Vagina (tissue), 2 donors: ENCODE data around the gene TRANK1. TPM values are rescaled to one million over a fixed set of nuclear protein-coding genes. Genes with fewer than 3 reads are reported as not detected.

Experiments
- DNase-seq, 2 donors: peaks; one replicate each; pipeline ENCODE4 v3.0.0-alpha.2; 2017; ENCODE audit errors: extremely low spot score in 2 of 2
- H3K27ac ChIP-seq: fragments of 200-600 bp; sonication (generic); one replicate; pipeline ENCODE4 v1.5.1; 2019
- H3K27me3 ChIP-seq: fragments of 200-600 bp; sonication (generic); one replicate; pipeline ENCODE4 v1.5.1; 2019
- H3K36me3 ChIP-seq, 2 donors: fragments of 200-600 bp; sonication (generic); one replicate each; pipeline ENCODE4 v1.5.1; 2017 to 2019
- H3K4me1 ChIP-seq: fragments of 200-600 bp; sonication (generic); one replicate; pipeline ENCODE4 v1.5.1; 2019
- H3K4me3 ChIP-seq, 2 donors: fragments of 200-600 bp; sonication (generic); 1 replicate in 1 of 2; 2 replicates in 1 of 2; pipeline ENCODE4 v1.5.1; 2016 to 2019
- H3K9me3 ChIP-seq: fragments of 200-600 bp; sonication (generic); one replicate; pipeline ENCODE4 v1.5.1; 2019
- POLR2A ChIP-seq, 2 donors: fragments of 450-650 bp; IDR thresholded peaks; one replicate each; pipeline ENCODE4 v1.6.1; 2017; ENCODE audit warnings: antibody characterized with exemption in 2 of 2, mild to moderate bottlenecking in 2 of 2, moderate library complexity in 2 of 2
- POLR2AphosphoS5 ChIP-seq, 2 donors: sonication (generic); formaldehyde crosslinking; IDR thresholded peaks; one replicate each; pipeline ENCODE4 v1.9.0; 2017; ENCODE audit warnings: antibody characterized with exemption in 2 of 2, mild to moderate bottlenecking in 2 of 2, low read depth in 1 of 2; ENCODE audit not compliant: insufficient read depth in 1 of 2
- intact Hi-C: fragments of 100-400 bp; cut with DNase I; formaldehyde crosslinking; loops from one replicate; pipeline ENCODE4 v1.15.1; 2023
- total RNA-seq: library from RNA; depleted of rRNA; stranded (reverse); fragments of >200 nt; gene quantifications from one replicate; pipeline ENCODE4 v1.2.3, GENCODE V29; 2016
- TF ChIP-seq, protein P1 (sequence below), 3 experiments: fragments of 450-650 bp in 2 of 3; fragments of 200-600 bp in 1 of 3; sonication (generic) in 1 of 3; IDR thresholded peaks; one replicate each; pipeline ENCODE4 v1.5.1; 2017 to 2019; ENCODE audit warnings: antibody characterized with exemption in 3 of 3, mild to moderate bottlenecking in 2 of 3, moderate library complexity in 2 of 3

TRANK1 gene
- total RNA-seq, 1 donor from 2014 or later = 17.7 TPM

DNA sequence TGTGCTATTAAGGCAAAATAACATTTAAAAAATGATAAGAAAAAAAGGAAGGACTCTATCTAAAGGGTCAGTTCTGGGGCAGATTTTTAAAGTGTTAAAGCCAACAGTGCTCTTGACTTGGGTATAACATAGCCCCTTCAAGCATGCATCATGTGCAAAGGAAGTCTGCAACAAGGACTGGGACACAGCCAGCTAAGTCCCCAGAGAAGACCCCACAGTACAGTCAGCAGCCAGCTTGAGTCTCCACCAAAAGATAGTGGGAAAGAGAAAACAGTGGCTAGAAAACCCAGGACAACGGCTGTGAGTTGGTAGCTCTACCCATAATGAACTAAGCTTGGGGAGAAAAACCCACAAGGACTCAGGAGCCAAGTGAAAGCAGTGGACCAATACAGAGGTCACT lies 94.1 kb downstream of the TRANK1 start:
- no peaks in the 10 kb centered on the region for H3K27me3 ChIP-seq
- DNase-seq = no peak
- H3K4me1 ChIP-seq = no peaks in the 10 kb centered on the region
- H3K27ac ChIP-seq = no peak overlapping the region
- TF ChIP-seq POLR2AphosphoS5 (IDR thresholded peaks at IDR 0.05; ENCODE audit: insufficient read depth in 1 of 2, low read depth in 1 of 2) (no peak), POLR2A (IDR thresholded peaks at IDR 0.05) (no peak)
- no peak overlapping the region for H3K4me3 ChIP-seq
- H3K9me3 ChIP-seq = no peaks in the 10 kb centered on the region
- intact Hi-C loops = no loop called here
- H3K36me3 ChIP-seq = peaks cover 0 to 32% of the 10 kb centered on the region in 2 donors

DNA sequence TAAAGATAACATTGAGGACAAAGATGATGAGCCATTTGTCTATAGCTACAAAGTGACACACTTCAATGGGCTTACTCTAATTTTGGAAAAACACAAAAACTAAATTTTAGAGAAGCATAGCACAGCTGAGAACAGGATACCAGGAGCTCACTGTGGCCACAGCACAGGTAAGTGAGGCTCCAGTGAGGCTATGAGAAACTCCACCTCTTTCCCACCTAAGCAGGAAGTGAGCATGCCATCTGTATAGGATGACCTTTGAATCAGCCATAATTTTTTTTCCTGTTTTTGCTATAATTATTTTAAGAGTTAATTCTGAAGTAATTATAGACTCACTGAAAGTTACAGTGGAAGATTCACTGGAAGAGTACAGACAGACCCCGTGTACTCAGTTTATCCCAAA lies 98.4 kb downstream of the TRANK1 start:
- Histone ChIP-seq H3K36me3 (peaks cover 0 to 45% of the 10 kb centered on the region in 2 donors), H3K9me3 (no peaks in the 10 kb centered on the region), H3K4me1 (no peaks in the 10 kb centered on the region), H3K27me3 (no peaks in the 10 kb centered on the region), H3K4me3 (no peak overlapping the region), H3K27ac (no peak overlapping the region)
- intact Hi-C loops = no loop called here
- TF ChIP-seq POLR2A (IDR thresholded peaks at IDR 0.05) (no peak), POLR2AphosphoS5 (IDR thresholded peaks at IDR 0.05; ENCODE audit: insufficient read depth in 1 of 2, low read depth in 1 of 2) (no peak)
- TF ChIP-seq, protein P1, sequence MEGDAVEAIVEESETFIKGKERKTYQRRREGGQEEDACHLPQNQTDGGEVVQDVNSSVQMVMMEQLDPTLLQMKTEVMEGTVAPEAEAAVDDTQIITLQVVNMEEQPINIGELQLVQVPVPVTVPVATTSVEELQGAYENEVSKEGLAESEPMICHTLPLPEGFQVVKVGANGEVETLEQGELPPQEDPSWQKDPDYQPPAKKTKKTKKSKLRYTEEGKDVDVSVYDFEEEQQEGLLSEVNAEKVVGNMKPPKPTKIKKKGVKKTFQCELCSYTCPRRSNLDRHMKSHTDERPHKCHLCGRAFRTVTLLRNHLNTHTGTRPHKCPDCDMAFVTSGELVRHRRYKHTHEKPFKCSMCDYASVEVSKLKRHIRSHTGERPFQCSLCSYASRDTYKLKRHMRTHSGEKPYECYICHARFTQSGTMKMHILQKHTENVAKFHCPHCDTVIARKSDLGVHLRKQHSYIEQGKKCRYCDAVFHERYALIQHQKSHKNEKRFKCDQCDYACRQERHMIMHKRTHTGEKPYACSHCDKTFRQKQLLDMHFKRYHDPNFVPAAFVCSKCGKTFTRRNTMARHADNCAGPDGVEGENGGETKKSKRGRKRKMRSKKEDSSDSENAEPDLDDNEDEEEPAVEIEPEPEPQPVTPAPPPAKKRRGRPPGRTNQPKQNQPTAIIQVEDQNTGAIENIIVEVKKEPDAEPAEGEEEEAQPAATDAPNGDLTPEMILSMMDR (IDR thresholded peaks at IDR 0.05) = no peak
- DNase-seq = no peak

DNA sequence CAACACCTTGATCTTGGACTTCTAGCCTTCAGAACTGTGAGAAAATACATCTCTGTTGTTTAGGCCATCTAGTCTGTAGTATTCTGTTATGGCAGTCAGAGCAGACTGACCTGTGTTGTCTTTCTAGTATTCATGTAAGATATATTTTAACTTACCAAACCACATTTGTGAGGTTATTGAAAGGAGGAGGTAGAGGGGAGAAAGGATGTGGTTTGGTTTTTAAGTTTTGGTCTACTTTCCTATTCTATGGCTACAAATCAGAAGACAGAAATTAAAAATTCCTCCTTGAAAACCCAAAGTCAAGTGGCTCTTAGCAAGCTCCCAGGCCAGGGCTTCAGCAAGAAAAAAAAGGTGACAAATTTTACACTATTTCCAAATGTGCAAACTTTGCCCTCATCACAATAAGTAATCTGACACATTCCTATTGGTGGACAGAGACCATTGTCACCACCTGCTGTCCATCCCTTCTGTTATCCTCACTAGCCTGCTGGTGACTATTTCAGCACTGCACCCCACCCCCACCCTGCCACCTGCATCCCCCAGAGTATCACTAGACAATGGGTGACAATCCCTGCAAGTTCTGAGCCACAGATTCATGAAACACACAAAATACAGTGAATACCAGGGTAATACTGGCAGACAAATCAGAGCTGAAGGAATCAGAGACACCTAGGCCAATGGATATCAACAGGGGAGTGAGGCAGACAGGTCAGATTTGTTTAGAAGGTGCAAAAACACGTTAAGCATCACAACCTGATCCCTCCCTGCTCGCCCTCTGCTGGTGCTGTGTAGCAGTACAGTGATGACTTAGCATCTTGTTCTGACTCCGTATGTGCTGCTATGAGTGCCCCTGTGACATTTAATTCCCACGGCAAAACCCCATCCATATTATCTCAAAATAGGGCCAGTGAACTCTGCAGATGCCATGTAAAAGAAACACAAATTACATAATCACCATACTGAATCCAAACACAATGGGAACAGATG lies 101.5 kb downstream of the TRANK1 start:
- H3K9me3 ChIP-seq = no peaks in the 10 kb centered on the region
- H3K36me3 ChIP-seq = peaks cover 0 to 46% of the 10 kb centered on the region in 2 donors
- H3K4me1 ChIP-seq = no peaks in the 10 kb centered on the region
- no peak overlapping the region for H3K4me3 ChIP-seq
- H3K27me3 ChIP-seq = no peaks in the 10 kb centered on the region
- no peak overlapping the region for H3K27ac ChIP-seq
- TF ChIP-seq, protein P1 (IDR thresholded peaks at IDR 0.05) = peak in 1 of 3 experiments; percentile 13
- no peak for TF ChIP-seq POLR2A (IDR thresholded peaks at IDR 0.05)
- TF ChIP-seq POLR2AphosphoS5 (IDR thresholded peaks at IDR 0.05; ENCODE audit: insufficient read depth in 1 of 2, low read depth in 1 of 2) = no peak
- no peak for DNase-seq
- intact Hi-C loops = no loop called here

DNA sequence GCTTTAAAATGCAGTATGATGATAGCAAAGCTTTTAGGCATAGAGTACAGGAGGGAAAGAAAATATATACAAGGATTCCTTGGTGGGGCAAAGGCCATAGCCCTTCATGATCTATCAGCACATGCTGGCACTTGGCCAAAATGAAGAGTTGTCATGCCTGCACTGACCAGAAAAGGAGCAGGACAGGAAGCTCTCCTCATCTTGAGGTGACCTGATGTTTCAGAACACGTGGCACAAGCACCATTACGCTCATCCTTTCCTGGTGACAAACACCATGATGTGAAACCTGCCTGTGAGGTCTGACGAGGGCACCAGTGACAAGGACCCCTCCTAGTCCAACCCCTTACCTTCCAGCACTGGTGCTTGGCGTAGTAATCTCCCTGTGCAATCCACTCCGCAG lies 102.6 kb downstream of the TRANK1 start:
- H3K27me3 ChIP-seq = no peaks in the 10 kb centered on the region
- H3K27ac ChIP-seq = no peak overlapping the region
- no peak overlapping the region for H3K4me3 ChIP-seq
- TF ChIP-seq POLR2AphosphoS5 (IDR thresholded peaks at IDR 0.05; ENCODE audit: insufficient read depth in 1 of 2, low read depth in 1 of 2) (no peak), POLR2A (IDR thresholded peaks at IDR 0.05) (no peak)
- TF ChIP-seq, protein P1 (IDR thresholded peaks at IDR 0.05) = no peak
- intact Hi-C loops = no loop called here
- H3K36me3 ChIP-seq = peaks cover 0 to 53% of the 10 kb centered on the region in 2 donors
- H3K4me1 ChIP-seq = no peaks in the 10 kb centered on the region
- no peaks in the 10 kb centered on the region for H3K9me3 ChIP-seq
- peak in 1 of 2 donors; percentile 75 for DNase-seq

DNA sequence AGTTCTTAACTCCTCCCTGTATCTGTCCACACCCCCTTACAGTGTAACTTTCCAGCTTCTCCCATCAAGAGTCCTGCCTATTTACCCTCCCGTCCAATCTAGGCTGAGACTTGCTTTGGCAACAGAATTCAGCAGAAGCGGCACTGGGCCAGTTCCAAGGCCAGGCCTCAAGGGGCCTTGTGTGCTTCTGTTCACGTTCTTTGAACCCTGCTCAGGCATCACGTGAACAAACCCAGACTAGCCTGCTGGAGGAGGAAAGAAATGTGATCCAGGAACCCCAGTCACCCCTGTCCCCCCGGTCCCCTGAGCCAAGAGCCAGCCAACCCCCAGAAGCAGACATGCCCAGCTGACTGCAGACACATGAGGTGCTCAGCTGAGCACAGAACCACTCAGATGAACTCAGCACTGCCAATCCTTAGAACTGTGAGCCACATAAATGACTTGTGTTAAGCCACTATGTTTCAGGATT lies 104.4 kb downstream of the TRANK1 start:
- H3K36me3 ChIP-seq = peaks cover 0 to 36% of the 10 kb centered on the region in 2 donors

More for the DNA sequence above, 104.4 kb downstream of the TRANK1 start:
- no peaks in the 10 kb centered on the region for H3K27me3 ChIP-seq
- intact Hi-C loops = no loop called here
- H3K27ac ChIP-seq = no peak overlapping the region
- no peak overlapping the region for H3K4me3 ChIP-seq
- H3K4me1 ChIP-seq = no peaks in the 10 kb centered on the region
- TF ChIP-seq POLR2AphosphoS5 (IDR thresholded peaks at IDR 0.05; ENCODE audit: insufficient read depth in 1 of 2, low read depth in 1 of 2) (no peak), POLR2A (IDR thresholded peaks at IDR 0.05) (no peak)
- TF ChIP-seq, protein P1 (IDR thresholded peaks at IDR 0.05) = no peak
- no peaks in the 10 kb centered on the region for H3K9me3 ChIP-seq
- DNase-seq = no peak
